PC-9 (cell line): Measurements from ENCODE around the gene VPS13D. TPM values are rescaled to one million over a fixed set of nuclear protein-coding genes. Genes with fewer than 3 reads are reported as not detected.

ENCODE experiments used
- BruUV-seq: library from RNA; stranded (reverse); fragments of 400-500 nt; replicated peaks from 2 replicates; lab custom pipeline; 2021; lab: Mats Ljungman, UMichigan
- CTCF ChIA-PET: fragments of 300-600 bp; sonication (Branson Sonifier 250); formaldehyde crosslinking; loops from one replicate; lab custom pipeline; 2022; ENCODE audit warnings: antibody characterized with exemption; lab: Charles Lee
- POLR2A ChIA-PET: fragments of 300-600 bp; sonication (Branson Sonifier 250); formaldehyde crosslinking; loops from one replicate; lab custom pipeline; 2022; ENCODE audit warnings: antibody characterized with exemption; ENCODE audit not compliant: unreplicated experiment; lab: Charles Lee
- DNase-seq, 2 experiments: peaks; one replicate each; pipeline versions ENCODE4 v3.0.0 to v3.0.0-alpha.2; 2015 to 2022; ENCODE audit warnings: mixed read lengths in 1 of 2
- H2AFZ ChIP-seq: fragments of 200-600 bp; sonication (generic); 2 replicates; pipeline ENCODE4 v1.8.1; 2017; ENCODE audit warnings: antibody characterized with exemption
- H3F3A ChIP-seq: fragments of 200-600 bp; sonication (generic); 2 replicates; pipeline ENCODE4 v1.8.1; 2017; ENCODE audit warnings: antibody characterized with exemption, mild to moderate bottlenecking, low read depth; ENCODE audit not compliant: insufficient read depth
- H3K27ac ChIP-seq: fragments of 200-600 bp; sonication (generic); 2 replicates; pipeline ENCODE4 v1.6.1; 2016; ENCODE audit warnings: mixed run types
- H3K27me3 ChIP-seq: fragments of 200-600 bp; sonication (generic); 2 replicates; pipeline ENCODE4 v1.6.1; 2016; ENCODE audit warnings: low read depth, mixed run types; ENCODE audit not compliant: insufficient read depth
- H3K36me3 ChIP-seq: fragments of 200-600 bp; sonication (generic); 2 replicates; pipeline ENCODE4 v1.6.1; 2016; ENCODE audit warnings: low read depth, mixed run types
- H3K4me1 ChIP-seq: fragments of 200-600 bp; sonication (generic); replicated peaks from 2 replicates; pipeline ENCODE4 v1.6.1; 2016; ENCODE audit warnings: mixed run types; ENCODE audit not compliant: insufficient read depth
- H3K4me2 ChIP-seq: fragments of 200-600 bp; sonication (generic); 2 replicates; pipeline ENCODE4 v1.6.1; 2017; ENCODE audit warnings: mixed run types
- H3K4me3 ChIP-seq: fragments of 200-600 bp; sonication (generic); 2 replicates; pipeline ENCODE4 v1.6.1; 2016; ENCODE audit warnings: mixed run types
- H3K79me2 ChIP-seq: fragments of 200-600 bp; sonication (generic); 2 replicates; pipeline ENCODE4 v1.6.1; 2017; ENCODE audit warnings: low read depth, mixed run types
- H3K9me2 ChIP-seq: fragments of 200-600 bp; sonication (generic); 2 replicates; pipeline ENCODE4 v1.8.1; 2017; ENCODE audit warnings: mild to moderate bottlenecking; ENCODE audit not compliant: insufficient read depth
- H3K9me3 ChIP-seq: fragments of 200-600 bp; sonication (generic); 2 replicates; pipeline ENCODE4 v1.8.1; 2016; ENCODE audit warnings: low read depth; ENCODE audit not compliant: insufficient read depth
- H4K20me1 ChIP-seq: fragments of 200-600 bp; sonication (generic); 2 replicates; pipeline ENCODE4 v1.8.1; 2017; ENCODE audit not compliant: insufficient read depth
- CTCF ChIP-seq: fragments of 200-600 bp; sonication (generic); conservative IDR thresholded peaks from 2 replicates; pipeline ENCODE4 v1.6.1; 2017; ENCODE audit warnings: mixed run types, antibody characterized with exemption, mild to moderate bottlenecking, moderate library complexity
- EZH2 ChIP-seq: fragments of 200-600 bp; sonication (generic); IDR thresholded peaks from 2 replicates; pipeline ENCODE4 v1.8.0; 2017; ENCODE audit warnings: antibody characterized with exemption, low read depth
- intact Hi-C: fragments of 100-400 bp; cut with micrococcal nuclease; formaldehyde crosslinking; loops from one replicate; pipeline ENCODE4 v1.10.0; 2022; ENCODE audit not compliant: unreplicated experiment
- total RNA-seq: library from RNA; stranded (reverse); gene quantifications from 2 replicates; pipeline ENCODE4 v1.2.3, GENCODE V29; 2021

Gene VPS13D
- total RNA-seq, 1 experiment from 2014 or later = 36.2 TPM

GRCh38 chr1:12327566-12327965 lies 97.7 kb downstream of the VPS13D start:
- POLR2A ChIA-PET = no interaction called here
- Histone ChIP-seq H3K27ac (no peak overlapping the region), H3K9me2 (no peaks in the 10 kb centered on the region), H3K79me2 (no peaks in the 10 kb centered on the region), H3K4me3 (no peak overlapping the region), H3K4me1 (no peaks in the 10 kb centered on the region), H3K9me3 (no peaks in the 10 kb centered on the region), H2AFZ (no peak overlapping the region), H3F3A (no peaks in the 10 kb centered on the region), H3K4me2 (no peak overlapping the region), H3K36me3 (no peaks in the 10 kb centered on the region), H4K20me1 (no peaks in the 10 kb centered on the region), H3K27me3 (no peaks in the 10 kb centered on the region)
- intact Hi-C loops = no loop called here
- BruUV-seq = no TSS peak
- no peak for DNase-seq
- CTCF ChIA-PET = interaction anchor here (0.9 kb wide), 1 partner anchor 208 kb away, joined by 9 read pairs; no protein-coding TSS in a partner anchor
- TF ChIP-seq EZH2 = no peak
- no peak for TF ChIP-seq CTCF

GRCh38 chr1:12333036-12333785 lies 103.4 kb downstream of the VPS13D start:
- CTCF ChIA-PET = interaction anchor here (0.6 kb wide), 1 partner anchor 57 kb away, joined by 3 read pairs; no protein-coding TSS in a partner anchor
- POLR2A ChIA-PET = no interaction called here
- intact Hi-C loops = no loop called here
- H3K4me1 ChIP-seq = no peaks in the 10 kb centered on the region
- H4K20me1 ChIP-seq = no peaks in the 10 kb centered on the region
- DNase-seq = no peak
- H3K79me2 ChIP-seq = no peaks in the 10 kb centered on the region
- no TSS peak for BruUV-seq
- no peaks in the 10 kb centered on the region for H3K9me2 ChIP-seq
- H3K36me3 ChIP-seq = 0 out of 2 replicates have a peak, but pooled peaks cover 6% of the 10 kb centered on the region
- H3K9me3 ChIP-seq = no peaks in the 10 kb centered on the region
- H3K27ac ChIP-seq = no peak overlapping the region
- H3K27me3 ChIP-seq = no peaks in the 10 kb centered on the region
- H2AFZ ChIP-seq = no peak overlapping the region
- H3K4me2 ChIP-seq = no peak overlapping the region
- no peak for TF ChIP-seq CTCF
- H3K4me3 ChIP-seq = no peak overlapping the region
- no peaks in the 10 kb centered on the region for H3F3A ChIP-seq

GRCh38 chr1:12335815-12336214 lies 106.0 kb downstream of the VPS13D start:
- intact Hi-C loops = no loop called here
- Histone ChIP-seq H3K4me2 (no peak overlapping the region), H3K36me3 (0 out of 2 replicates have a peak, but pooled peaks cover 6% of the 10 kb centered on the region), H3K4me3 (no peak overlapping the region), H3K27me3 (no peaks in the 10 kb centered on the region), H3K4me1 (no peaks in the 10 kb centered on the region), H2AFZ (no peak overlapping the region), H3K27ac (no peak overlapping the region), H3K79me2 (no peaks in the 10 kb centered on the region), H3K9me2 (no peaks in the 10 kb centered on the region), H4K20me1 (no peaks in the 10 kb centered on the region), H3F3A (no peaks in the 10 kb centered on the region), H3K9me3 (no peaks in the 10 kb centered on the region)
- ChIA-PET CTCF (no interaction called here), POLR2A (no interaction called here)
- DNase-seq = no peak
- BruUV-seq = no TSS peak
- TF ChIP-seq CTCF (no peak), EZH2 (no peak)
